ENCODE results near the gene GCH1.
"Not testable (repeated sequence)": the region's sequence is repeated elsewhere in the genome, so short reads cannot be mapped to it uniquely, and the experiment has no call there.

GCH1 gene

GRCh38 chr14:54906075-54906474, 3.4 kb upstream of the GCH1 start:
- no peak for DNase-seq

GRCh38 chr14:54902143-54902520, 494 bp downstream of the GCH1 start:
- DNase-seq = peak; percentile 75

GRCh38 chr14:54901380-54902142, 1.1 kb downstream of the GCH1 start:
- no peak for DNase-seq

- DNase-seq = no peak
These were observed 3.1 kb downstream of the GCH1 start for GRCh38 chr14:54899573-54899972.

GRCh38 chr14:54897809-54898555, 4.6 kb downstream of the GCH1 start:
- DNase-seq = not testable (repeated sequence)

GRCh38 chr14:54895683-54896082, 6.9 kb downstream of the GCH1 start:
- no peak for DNase-seq

GRCh38 chr14:54894995-54895394, 7.6 kb downstream of the GCH1 start:
- no peak for DNase-seq

GRCh38 chr14:54893151-54893760, 9.4 kb downstream of the GCH1 start:
- peak; percentile 35 for DNase-seq

- DNase-seq = no peak
These were observed 11.0 kb downstream of the GCH1 start for GRCh38 chr14:54891471-54892245.

- no peak for DNase-seq
These were observed 11.8 kb downstream of the GCH1 start for GRCh38 chr14:54890788-54891187.

- no peak for DNase-seq
These were observed 12.7 kb downstream of the GCH1 start for GRCh38 chr14:54889919-54890318.

GRCh38 chr14:54882521-54882920, 20.1 kb downstream of the GCH1 start:
- no peak for DNase-seq

- DNase-seq = no peak
These were observed 20.7 kb downstream of the GCH1 start for GRCh38 chr14:54881761-54882401.

GRCh38 chr14:54881235-54881760, 21.3 kb downstream of the GCH1 start:
- DNase-seq = no peak

GRCh38 chr14:54877703-54878021, 25.0 kb downstream of the GCH1 start:
- no peak for DNase-seq

- DNase-seq = no peak
These were observed 25.5 kb downstream of the GCH1 start for GRCh38 chr14:54877015-54877702.

GRCh38 chr14:54875648-54876047, 27.0 kb downstream of the GCH1 start:
- DNase-seq = not testable (repeated sequence)

GRCh38 chr14:54870154-54871090, 32.2 kb downstream of the GCH1 start:
- DNase-seq = peak; percentile 25

- DNase-seq = no peak
These were observed 35.6 kb downstream of the GCH1 start for GRCh38 chr14:54867011-54867410.

- DNase-seq = no peak
These were observed 36.0 kb downstream of the GCH1 start for GRCh38 chr14:54866588-54866987.

GRCh38 chr14:54864526-54864925, 38.1 kb downstream of the GCH1 start:
- DNase-seq = no peak

Measured in activated CD8-positive, alpha-beta memory T cell treated with anti-CD3 and anti-CD28 coated beads, Interleukin-2, amount 50 U/mL, for 4 hours (primary cell).